GM19395 (cell line): ENCODE measurements around the gene AAMDC.
"Not testable (repeated sequence)": the region's sequence is repeated elsewhere in the genome, so short reads cannot be mapped to it uniquely, and the experiment has no call there.

Experiments used
- ATAC-seq: cut with Tn5 transposase; IDR thresholded peaks from one replicate; pipeline ENCODE4 v1.9.1; 2021; ENCODE audit warnings: mild to moderate bottlenecking, moderate library complexity; ENCODE audit not compliant: unreplicated experiment

The AAMDC gene

GRCh38 chr11:77883775-77884174 lies 62.8 kb downstream of the AAMDC start:
- ATAC-seq = no peak

- no peak for ATAC-seq
Measured at GRCh38 chr11:77884186-77884828, 63.4 kb downstream of the AAMDC start.

GRCh38 chr11:77884829-77885190 lies 63.9 kb downstream of the AAMDC start:
- ATAC-seq = no peak

GRCh38 chr11:77886401-77886800 lies 65.5 kb downstream of the AAMDC start:
- no peak for ATAC-seq

- not testable (repeated sequence) for ATAC-seq
Measured at GRCh38 chr11:77889045-77889444, 68.1 kb downstream of the AAMDC start.

- not testable (repeated sequence) for ATAC-seq
Measured at GRCh38 chr11:77890100-77890614, 69.2 kb downstream of the AAMDC start.

GRCh38 chr11:77890619-77891056 lies 69.7 kb downstream of the AAMDC start:
- ATAC-seq = not testable (repeated sequence)

- not testable (repeated sequence) for ATAC-seq
Measured at GRCh38 chr11:77891256-77891655, 70.3 kb downstream of the AAMDC start.

GRCh38 chr11:77891703-77892102 lies 70.8 kb downstream of the AAMDC start:
- not testable (repeated sequence) for ATAC-seq

- not testable (repeated sequence) for ATAC-seq
Measured at GRCh38 chr11:77894949-77895348, 74.0 kb downstream of the AAMDC start.

- no peak for ATAC-seq
Measured at GRCh38 chr11:77908835-77909234, 87.9 kb downstream of the AAMDC start.

GRCh38 chr11:77909277-77909676 lies 88.3 kb downstream of the AAMDC start:
- ATAC-seq = no peak

- not testable (repeated sequence) for ATAC-seq
Measured at GRCh38 chr11:77910828-77911227, 89.9 kb downstream of the AAMDC start.

GRCh38 chr11:77913608-77914306 lies 92.8 kb downstream of the AAMDC start:
- not testable (repeated sequence) for ATAC-seq

- ATAC-seq = not testable (repeated sequence)
Measured at GRCh38 chr11:77914307-77914791, 93.4 kb downstream of the AAMDC start.

- ATAC-seq = not testable (repeated sequence)
Measured at GRCh38 chr11:77917713-77918112, 96.8 kb downstream of the AAMDC start.
